Measurements from ENCODE around the gene APP.

APP gene

DNA sequence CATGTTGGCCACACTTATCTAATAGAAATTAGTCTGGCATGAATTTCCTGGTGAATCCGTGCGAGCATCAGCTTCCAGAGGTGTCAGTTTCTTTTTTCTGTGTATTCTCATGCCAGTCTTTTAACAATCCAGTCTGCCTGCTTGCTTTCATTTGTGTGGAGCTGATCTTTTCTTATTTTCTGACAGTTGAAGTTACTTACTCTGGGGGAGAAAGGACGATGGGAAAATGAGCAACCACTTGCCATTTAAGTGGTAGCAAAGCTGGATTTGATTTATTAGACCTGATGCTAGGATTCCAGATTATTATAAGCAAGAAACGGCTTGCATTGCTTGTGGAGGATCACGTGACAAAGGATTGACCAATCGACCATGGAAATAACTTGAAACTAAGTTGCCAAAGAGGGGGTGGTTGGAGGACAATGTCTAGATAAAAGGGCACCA lies 24.3 kb upstream of the APP start:
- TF ChIP-seq, protein P1, sequence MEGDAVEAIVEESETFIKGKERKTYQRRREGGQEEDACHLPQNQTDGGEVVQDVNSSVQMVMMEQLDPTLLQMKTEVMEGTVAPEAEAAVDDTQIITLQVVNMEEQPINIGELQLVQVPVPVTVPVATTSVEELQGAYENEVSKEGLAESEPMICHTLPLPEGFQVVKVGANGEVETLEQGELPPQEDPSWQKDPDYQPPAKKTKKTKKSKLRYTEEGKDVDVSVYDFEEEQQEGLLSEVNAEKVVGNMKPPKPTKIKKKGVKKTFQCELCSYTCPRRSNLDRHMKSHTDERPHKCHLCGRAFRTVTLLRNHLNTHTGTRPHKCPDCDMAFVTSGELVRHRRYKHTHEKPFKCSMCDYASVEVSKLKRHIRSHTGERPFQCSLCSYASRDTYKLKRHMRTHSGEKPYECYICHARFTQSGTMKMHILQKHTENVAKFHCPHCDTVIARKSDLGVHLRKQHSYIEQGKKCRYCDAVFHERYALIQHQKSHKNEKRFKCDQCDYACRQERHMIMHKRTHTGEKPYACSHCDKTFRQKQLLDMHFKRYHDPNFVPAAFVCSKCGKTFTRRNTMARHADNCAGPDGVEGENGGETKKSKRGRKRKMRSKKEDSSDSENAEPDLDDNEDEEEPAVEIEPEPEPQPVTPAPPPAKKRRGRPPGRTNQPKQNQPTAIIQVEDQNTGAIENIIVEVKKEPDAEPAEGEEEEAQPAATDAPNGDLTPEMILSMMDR (IDR thresholded peaks at IDR 0.05; ENCODE audit: insufficient read depth, low read length, missing control alignments) = no peak
- ChIA-PET CTCF (interaction anchor here (0.9 to 1.2 kb wide), 2 partner anchors 24 to 25 kb away, joined by 3 read pairs; partner anchors contain the start of gene APP), POLR2A (no interaction called here)
- no peak for DNase-seq (ENCODE audit: low read depth, low spot score)
- peak overlapping the region; percentile 4; the same call in 1 of the 2 replicates for H3K4me3 ChIP-seq (ENCODE audit: low read depth, low read length)

DNA sequence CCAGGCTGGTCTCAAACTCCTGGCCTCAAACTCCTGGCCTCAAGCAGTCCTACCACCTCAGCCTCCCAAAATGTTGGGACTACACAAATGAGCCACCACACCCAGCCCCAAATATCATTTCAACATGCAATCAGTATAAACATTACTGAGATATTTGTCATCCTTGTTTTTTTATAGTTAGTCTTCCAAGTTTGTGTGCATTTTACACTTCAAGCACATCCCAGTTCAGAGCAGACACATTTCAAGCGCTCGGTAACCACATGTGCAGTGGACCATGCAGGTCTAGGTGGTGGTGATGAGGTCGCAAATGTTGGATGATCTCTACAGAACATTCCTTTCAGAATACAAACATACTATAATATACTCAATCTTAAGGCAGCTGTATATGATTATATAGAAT lies 23.8 kb upstream of the APP start:
- ChIA-PET POLR2A (no interaction called here), CTCF (interaction anchor here (0.9 to 1.2 kb wide), 2 partner anchors 23 to 25 kb away, joined by 3 read pairs; partner anchors contain the start of gene APP)
- TF ChIP-seq, protein P1 (IDR thresholded peaks at IDR 0.05; ENCODE audit: insufficient read depth, low read length, missing control alignments) = no peak
- no peak overlapping the region for H3K4me3 ChIP-seq (ENCODE audit: low read depth, low read length)
- DNase-seq (ENCODE audit: low read depth, low spot score) = no peak

DNA sequence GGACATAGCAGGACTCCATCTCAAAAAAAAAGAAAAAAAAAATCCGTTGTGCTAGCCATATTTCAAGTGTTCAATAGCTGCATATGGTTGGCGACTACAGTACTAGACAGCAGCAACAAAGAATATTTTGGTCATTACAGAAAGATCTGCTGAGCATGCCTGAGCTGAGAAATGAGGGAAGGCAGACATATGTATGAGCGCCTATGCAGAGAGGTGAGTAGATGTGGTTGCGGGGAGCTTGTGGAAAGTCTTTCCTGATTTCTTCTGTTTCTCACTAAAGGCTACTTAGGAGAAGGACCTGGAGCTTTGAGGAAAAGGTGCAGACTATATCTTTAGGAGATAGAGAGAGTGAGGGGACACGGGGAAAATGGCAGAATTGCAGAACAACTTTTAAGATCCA lies 21.0 kb upstream of the APP start:
- ChIA-PET CTCF (interaction anchor here (0.8 to 1.9 kb wide), 2 partner anchors 21 to 296 kb away, joined by 3 to 5 read pairs; no protein-coding TSS in a partner anchor), POLR2A (no interaction called here)
- TF ChIP-seq, protein P1 (IDR thresholded peaks at IDR 0.05; ENCODE audit: insufficient read depth, low read length, missing control alignments) = no peak

DNA sequence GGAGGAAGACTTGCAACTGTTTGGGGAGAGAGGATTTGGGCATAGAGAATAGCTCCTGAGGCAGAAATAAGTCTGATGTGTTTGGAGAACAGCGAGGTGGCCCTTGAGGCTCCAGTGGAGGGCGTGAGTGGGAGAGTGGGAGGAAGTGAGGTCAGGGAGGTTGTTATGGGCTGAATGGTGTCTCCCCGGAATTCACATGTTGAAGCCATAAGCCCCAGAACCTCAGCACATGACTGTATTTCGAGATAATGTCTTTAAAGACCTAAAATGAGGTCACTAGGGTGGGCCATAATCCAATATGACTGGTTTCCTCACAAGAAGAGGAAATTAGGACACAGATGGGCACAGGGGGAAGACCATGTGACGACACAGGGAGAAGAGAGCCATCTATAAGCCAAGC lies 17.9 kb upstream of the APP start:
- H3K4me3 ChIP-seq (ENCODE audit: low read depth, low read length) = no peak overlapping the region
- DNase-seq (ENCODE audit: low read depth, low spot score) = no peak
- TF ChIP-seq, protein P1 (IDR thresholded peaks at IDR 0.05; ENCODE audit: insufficient read depth, low read length, missing control alignments) = no peak
- ChIA-PET CTCF (interaction anchor here (0.5 to 3.1 kb wide), 2 partner anchors 9 to 12 kb away, joined by 3 to 10 read pairs; no protein-coding TSS in a partner anchor), POLR2A (no interaction called here)

More for the DNA sequence above, 21.0 kb upstream of the APP start:
- H3K4me3 ChIP-seq (ENCODE audit: low read depth, low read length) = no peak overlapping the region
- DNase-seq (ENCODE audit: low read depth, low spot score) = no peak

DNA sequence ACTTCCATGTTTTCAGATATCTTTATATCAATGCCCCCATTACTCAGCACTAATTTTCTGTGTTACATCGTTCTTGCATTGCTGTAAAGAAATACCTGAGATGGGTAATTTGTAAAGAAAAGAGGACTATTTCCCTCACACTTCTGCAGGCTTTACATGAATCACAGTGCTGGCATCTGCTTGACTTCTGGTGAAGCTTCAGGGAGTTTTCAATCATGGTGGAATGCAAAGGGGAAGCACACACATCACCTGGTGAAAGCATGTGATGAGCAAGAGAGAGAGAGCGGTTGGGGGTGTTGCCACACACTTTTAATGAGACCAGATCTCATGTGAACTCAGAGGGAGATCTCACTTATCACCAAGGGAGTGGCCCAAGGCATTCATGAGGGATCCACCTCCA lies 14.9 kb upstream of the APP start:
- ChIA-PET CTCF (no interaction called here), POLR2A (no interaction called here)
- H3K4me3 ChIP-seq (ENCODE audit: low read depth, low read length) = no peak overlapping the region
- TF ChIP-seq, protein P1 (IDR thresholded peaks at IDR 0.05; ENCODE audit: insufficient read depth, low read length, missing control alignments) = no peak
- no peak for DNase-seq (ENCODE audit: low read depth, low spot score)

DNA sequence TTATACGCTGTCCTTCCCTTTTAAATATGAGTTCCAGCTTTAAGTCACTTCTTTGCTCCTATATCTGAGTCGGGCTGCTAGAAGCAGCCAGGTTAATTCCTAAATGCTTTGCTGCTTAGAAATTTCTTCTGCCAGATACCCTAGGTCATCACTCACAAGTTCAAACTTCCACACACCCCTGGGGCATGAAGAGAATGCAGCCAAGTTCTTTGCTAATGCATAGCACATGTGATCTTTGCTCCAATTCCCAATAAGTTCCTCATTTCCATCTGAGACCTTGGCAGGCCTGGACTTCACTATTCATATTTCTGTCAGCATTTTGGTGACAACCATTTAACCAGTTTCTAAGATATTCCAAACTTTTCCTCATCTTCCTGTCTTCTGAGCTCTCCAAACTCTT lies 14.5 kb upstream of the APP start:
- no peak overlapping the region for H3K4me3 ChIP-seq (ENCODE audit: low read depth, low read length)
- ChIA-PET POLR2A (no interaction called here), CTCF (no interaction called here)
- TF ChIP-seq, protein P1 (IDR thresholded peaks at IDR 0.05; ENCODE audit: insufficient read depth, low read length, missing control alignments) = no peak
- DNase-seq (ENCODE audit: low read depth, low spot score) = no peak
